ENCODE results near the gene JHY.

DNA sequence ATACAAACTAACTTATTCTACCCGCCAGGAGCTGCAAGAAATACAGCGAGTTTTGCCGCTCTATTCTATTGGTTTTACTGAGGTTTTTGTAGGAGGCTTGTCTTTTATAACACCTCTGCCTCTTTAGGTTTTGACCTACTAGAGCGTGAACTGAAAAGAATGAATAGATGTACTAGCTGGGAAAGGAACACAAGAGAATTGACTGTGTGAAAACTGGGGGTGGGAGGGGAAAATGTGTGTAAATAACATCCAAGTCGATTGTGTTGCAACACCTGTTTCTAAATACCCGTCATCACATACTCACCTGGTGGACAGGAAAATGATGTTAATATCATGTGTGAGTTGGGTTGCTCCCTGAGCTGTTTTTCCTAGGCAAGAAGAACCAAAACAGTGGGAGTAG, 12.9 kb upstream of the JHY start:
- TF ChIP-seq POLR2A (IDR thresholded peaks at IDR 0.05; ENCODE audit: low read depth, low read length): no peak
- TF ChIP-seq, protein P1, sequence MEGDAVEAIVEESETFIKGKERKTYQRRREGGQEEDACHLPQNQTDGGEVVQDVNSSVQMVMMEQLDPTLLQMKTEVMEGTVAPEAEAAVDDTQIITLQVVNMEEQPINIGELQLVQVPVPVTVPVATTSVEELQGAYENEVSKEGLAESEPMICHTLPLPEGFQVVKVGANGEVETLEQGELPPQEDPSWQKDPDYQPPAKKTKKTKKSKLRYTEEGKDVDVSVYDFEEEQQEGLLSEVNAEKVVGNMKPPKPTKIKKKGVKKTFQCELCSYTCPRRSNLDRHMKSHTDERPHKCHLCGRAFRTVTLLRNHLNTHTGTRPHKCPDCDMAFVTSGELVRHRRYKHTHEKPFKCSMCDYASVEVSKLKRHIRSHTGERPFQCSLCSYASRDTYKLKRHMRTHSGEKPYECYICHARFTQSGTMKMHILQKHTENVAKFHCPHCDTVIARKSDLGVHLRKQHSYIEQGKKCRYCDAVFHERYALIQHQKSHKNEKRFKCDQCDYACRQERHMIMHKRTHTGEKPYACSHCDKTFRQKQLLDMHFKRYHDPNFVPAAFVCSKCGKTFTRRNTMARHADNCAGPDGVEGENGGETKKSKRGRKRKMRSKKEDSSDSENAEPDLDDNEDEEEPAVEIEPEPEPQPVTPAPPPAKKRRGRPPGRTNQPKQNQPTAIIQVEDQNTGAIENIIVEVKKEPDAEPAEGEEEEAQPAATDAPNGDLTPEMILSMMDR (conservative IDR thresholded peaks at IDR 0.05; ENCODE audit: low read depth, low read length): no peak
- 0 out of 2 replicates have a peak, but pooled peaks have one; percentile 7 for TF ChIP-seq CEBPB (IDR thresholded peaks at IDR 0.05; ENCODE audit: low read depth, low read length)
- no peak for TF ChIP-seq RAD21 (IDR thresholded peaks at IDR 0.05; ENCODE audit: low read length)
- TF ChIP-seq CHD1 (IDR thresholded peaks at IDR 0.05; ENCODE audit: low read depth, low read length): no peak
- TF ChIP-seq MAFK (IDR thresholded peaks at IDR 0.05; ENCODE audit: low read depth, low read length): no peak
- no peak for TF ChIP-seq RCOR1 (IDR thresholded peaks at IDR 0.05; ENCODE audit: insufficient replicate concordance, low read length)
- TF ChIP-seq MXI1 (IDR thresholded peaks at IDR 0.05; ENCODE audit: borderline replicate concordance, low read depth, low read length): no peak
- TF ChIP-seq SMC3 (IDR thresholded peaks at IDR 0.05; ENCODE audit: low read depth, low read length): no peak
